HG03442 (cell line): ENCODE data around the gene DCAF4.

Experiments
- ATAC-seq: cut with Tn5 transposase; IDR thresholded peaks from one replicate; pipeline ENCODE4 v1.9.1; 2021; ENCODE audit warnings: mild to moderate bottlenecking, moderate library complexity; ENCODE audit not compliant: unreplicated experiment

The DCAF4 gene

GRCh38 chr14:72894323-72894622 lies 32.0 kb upstream of the DCAF4 start:
- ATAC-seq = no peak

DNA sequence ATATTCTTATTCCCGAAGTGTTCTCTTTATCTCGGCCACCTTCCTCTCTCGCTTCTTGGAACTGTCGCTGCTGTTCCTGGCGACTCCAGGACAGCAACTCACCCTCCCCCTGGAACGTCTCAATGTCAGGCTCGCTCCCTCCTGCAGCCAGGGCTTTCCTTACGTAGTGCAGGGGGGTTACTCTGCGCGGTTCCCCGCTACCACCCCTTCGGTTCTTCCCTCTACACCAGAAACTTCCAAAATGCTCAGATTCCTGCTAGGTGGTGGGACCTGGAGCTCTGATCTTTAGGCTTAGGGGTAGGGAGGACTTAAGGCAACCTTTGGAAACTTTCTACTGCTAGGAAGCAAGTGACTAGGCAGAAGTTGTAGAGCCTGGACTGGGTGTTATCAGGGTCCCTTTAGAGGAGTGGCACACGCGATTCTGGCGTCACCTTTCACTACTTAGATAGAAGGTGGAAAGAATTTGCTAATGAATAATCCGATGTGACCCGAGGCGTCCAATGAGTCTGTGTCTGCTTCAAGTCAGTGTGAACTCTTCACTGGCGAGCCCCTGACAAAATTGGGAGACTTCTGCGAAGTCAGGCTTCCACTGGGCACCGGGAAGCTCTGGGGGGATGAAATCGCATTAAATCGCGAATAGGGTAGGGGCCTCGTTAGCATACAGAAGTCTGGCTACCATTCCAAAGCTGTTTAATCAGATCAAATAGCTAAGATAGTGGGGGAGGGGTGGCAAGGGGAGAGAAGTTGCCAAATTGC lies 31.5 kb upstream of the DCAF4 start:
- no peak for ATAC-seq

- ATAC-seq = no peak
Measured at GRCh38 chr14:72898448-72898847, 27.8 kb upstream of the DCAF4 start.

- ATAC-seq = no peak
Measured at GRCh38 chr14:72901361-72901760, 24.9 kb upstream of the DCAF4 start.

GRCh38 chr14:72902801-72903530 lies 23.3 kb upstream of the DCAF4 start:
- ATAC-seq = no peak

DNA sequence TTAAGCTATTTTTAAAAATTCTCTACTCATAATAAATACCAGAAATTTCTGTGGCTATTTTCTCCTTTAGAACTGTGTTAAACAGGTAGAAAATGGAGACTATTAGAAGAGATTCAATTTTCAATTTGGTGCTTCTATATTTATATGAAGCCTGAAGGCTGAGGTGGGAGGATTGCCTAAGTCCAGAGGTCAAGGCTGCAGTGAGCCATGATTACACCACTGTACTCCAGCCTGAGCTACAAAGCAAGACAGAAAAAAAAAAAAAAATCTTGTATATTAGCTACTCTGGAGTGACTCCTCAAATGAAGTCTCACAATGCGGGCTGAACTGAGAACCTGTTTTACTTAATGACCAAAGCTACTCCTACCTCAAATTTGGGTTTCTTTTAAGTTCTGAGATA lies 22.5 kb upstream of the DCAF4 start:
- ATAC-seq = no peak

- no peak for ATAC-seq
Measured at GRCh38 chr14:72904218-72904617, 22.0 kb upstream of the DCAF4 start.

- peak; percentile 36 for ATAC-seq
Measured at GRCh38 chr14:72904840-72905561, 21.3 kb upstream of the DCAF4 start.

DNA sequence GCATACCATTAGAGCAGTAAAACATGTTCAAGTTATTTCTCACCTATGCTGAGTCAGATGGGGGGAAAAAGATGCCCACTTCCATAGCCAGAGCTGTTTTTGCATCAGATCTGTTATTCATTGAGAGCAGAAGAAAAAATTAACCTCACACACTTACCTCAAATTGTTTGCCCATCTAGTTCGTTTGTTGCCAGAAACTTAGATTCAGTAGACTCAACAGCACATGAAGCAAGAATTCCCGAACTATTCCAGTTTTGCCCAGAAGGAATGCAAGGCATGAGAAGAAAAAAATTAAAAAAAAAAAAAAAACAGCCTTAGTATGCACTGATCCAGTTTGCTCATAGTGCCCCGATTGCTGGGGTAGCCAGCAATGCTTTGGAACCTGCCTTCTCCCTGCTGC lies 19.9 kb upstream of the DCAF4 start:
- no peak for ATAC-seq

DNA sequence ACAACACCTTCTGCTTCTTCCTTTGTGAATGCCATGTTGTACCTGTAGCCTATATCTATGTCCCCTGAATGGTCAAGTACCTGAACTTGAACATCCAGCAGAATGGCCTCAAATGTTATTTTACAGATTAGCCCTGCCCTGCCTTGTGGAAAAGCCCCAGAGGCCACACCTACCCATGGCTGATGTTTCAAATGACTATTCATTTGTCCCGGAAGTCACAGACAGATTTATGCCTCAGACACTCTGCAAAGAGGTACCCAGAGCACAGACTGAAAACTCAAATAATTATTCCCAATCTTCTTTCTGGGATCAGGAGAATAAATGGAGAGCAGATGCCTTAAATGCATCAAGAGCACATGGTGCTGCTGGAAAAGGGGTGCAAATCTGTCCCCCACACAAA lies 19.4 kb upstream of the DCAF4 start:
- ATAC-seq = no peak

GRCh38 chr14:72907886-72908285 lies 18.4 kb upstream of the DCAF4 start:
- ATAC-seq = no peak

- no peak for ATAC-seq
Measured at GRCh38 chr14:72909163-72909562, 17.1 kb upstream of the DCAF4 start.

- ATAC-seq = no peak
Measured at GRCh38 chr14:72913809-72914208, 12.5 kb upstream of the DCAF4 start.

- ATAC-seq = no peak
Measured at GRCh38 chr14:72916174-72916573, 10.1 kb upstream of the DCAF4 start.

DNA sequence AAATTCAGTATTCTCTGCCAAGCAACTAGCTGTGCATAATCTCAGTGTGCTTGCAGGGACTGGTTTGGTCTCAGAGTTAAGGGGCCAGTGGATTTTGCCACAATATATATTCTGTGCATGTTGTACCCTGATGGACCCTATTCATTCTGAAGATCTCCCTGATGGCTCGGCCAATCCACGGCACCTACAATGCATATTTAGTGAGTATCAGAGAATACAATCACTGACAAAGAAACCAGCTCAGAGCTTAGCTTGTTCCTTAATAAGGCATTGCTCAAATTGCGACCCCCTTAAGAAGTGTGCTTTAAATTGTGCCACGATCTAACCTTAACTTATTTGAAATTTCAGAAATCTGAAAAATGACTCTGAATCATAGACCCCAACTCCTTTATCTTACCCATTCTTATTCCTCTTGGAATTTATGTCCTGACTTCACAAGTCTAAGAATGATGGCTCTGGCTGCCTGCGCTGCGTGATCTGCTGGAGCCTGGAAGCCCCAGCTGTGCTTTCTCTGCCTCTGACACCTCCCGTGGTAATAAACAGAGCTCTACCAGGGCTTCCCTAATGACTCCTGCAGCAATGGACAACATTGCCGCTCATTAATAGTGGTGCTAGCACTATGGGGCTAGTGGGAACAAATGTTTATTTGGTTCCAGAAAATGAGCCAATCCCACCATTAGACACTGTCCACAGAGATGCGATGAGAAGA lies 9.0 kb upstream of the DCAF4 start:
- ATAC-seq = no peak

DNA sequence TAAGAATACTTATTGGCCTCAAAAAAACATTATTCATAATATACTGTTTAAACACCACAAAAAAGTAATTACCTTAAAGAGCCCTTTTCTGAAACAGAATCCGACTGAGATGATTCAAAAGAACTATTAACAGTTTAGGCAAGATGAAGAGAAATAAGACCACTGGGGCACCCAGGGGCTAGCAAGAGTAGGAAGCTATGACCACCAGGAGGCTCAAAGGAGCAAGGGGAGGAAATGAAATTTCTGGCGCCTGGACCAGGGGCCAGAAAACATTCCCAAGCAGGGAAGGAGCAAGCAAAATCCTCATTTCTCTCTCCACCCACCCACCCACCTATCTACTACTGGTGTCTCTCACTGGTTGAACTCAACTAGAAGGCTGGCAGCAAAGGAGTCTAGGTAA lies 6.3 kb upstream of the DCAF4 start:
- no peak for ATAC-seq

- no peak for ATAC-seq
Measured at GRCh38 chr14:72921396-72921795, 4.9 kb upstream of the DCAF4 start.

DNA sequence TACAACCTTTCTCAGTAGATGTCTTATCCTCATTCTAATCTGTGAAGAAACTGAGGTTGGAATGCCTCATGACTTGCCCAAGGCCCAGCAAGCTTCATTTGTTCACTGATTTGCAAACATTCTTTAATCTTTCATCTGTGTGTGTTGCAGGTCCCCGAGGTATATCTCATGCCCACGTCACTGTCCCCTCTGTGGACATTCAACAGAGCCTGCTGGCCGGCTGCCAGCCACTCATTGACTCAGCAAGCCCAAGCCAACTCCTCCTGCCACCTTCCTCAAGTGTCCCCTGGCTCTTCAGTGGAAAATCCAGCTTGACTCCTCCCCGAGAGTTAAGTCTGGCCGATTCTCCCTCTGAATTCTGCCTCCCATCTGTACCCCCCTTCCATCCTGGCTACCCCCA lies 1.9 kb upstream of the DCAF4 start:
- ATAC-seq = no peak

DNA sequence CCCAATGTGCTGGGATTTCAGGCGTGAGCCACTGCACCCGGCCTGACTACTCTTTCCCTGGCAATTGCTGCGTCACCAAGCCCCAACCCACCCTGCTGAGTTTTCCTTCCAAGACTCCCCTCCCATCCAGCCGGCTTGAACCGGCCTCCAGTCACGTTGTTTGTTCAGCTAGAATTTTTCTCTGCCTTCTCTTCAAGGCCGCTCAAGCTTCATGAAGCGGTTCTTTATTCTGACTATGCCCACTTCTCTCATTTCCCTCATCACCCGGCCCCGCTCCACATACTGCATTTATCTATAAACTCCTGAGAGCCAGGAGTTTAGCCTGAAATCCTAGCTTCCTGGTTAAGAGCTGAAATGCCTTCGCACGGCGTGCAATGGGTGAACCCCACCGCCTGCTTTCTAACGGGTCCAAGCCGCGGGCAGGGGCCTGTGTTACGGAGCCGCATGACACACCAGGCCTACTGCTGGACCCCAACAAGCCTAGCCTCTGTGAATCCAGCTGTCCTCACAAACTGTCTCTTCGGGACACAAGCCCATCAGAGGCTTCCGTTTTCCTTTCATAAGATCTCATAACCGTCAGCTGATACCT lies 999 bp upstream of the DCAF4 start:
- no peak for ATAC-seq

DNA sequence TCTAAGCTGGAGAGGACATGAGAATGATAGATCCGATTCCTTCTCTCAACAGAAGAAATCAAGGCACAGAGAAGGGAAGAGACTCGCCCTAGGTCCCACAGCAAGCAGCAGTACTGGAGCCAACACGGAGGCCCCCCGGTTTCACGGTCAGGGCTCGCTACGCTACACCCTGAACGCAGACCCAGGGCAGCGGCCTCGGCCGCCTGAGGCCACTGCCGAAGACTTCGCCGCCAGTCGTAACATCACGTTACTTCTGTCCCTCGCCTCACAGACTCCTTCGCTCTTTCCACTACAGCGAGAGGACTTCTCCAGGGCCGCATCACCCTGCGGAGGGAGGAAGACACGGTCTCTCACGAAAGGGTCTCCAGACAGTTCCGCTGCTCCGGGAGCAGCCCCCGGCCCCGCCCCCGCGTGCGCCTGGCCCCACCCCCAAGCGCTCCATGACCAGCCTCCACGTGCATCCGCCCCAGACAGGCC lies 411 bp upstream of the DCAF4 start:
- peak; percentile 4 for ATAC-seq

GRCh38 chr14:72928872-72929271 lies 2.6 kb downstream of the DCAF4 start:
- ATAC-seq = no peak
